CD4-positive, alpha-beta T cell (primary cell): Measurements from ENCODE around the gene TUBA3C. TPM values are rescaled to one million over a fixed set of nuclear protein-coding genes. Genes with fewer than 3 reads are reported as not detected.

Source experiments
- ATAC-seq: fragments of 200-7000 bp; cut with Tn5 transposase; one replicate; pipeline ENCODE4 v1.10.0; 2022; ENCODE audit warnings: mild to moderate bottlenecking; ENCODE audit not compliant: poor library complexity
- CTCF ChIA-PET: fragments of 350-600 bp; sonication (Branson Sonifier 250); formaldehyde crosslinking; loops from one replicate; lab custom pipeline; 2021; ENCODE audit warnings: antibody characterized with exemption, inconsistent platforms; lab: Charles Lee
- POLR2A ChIA-PET: fragments of 350-600 bp; sonication (Branson Sonifier 250); formaldehyde crosslinking; loops from one replicate; lab custom pipeline; 2021; ENCODE audit warnings: antibody characterized with exemption, inconsistent platforms; lab: Charles Lee
- DNase-seq, 14 experiments: peaks; one replicate each; pipeline ENCODE4 v3.0.0-alpha.2; 2013 to 2020; ENCODE audit warnings: mixed read lengths in 2 of 14
- H3K27ac ChIP-seq, 2 donors: one replicate each; pipeline versions ENCODE4 v1.5.1 to v1.7.0; 2013; ENCODE audit warnings: low read length in 2 of 2, low read depth in 1 of 2, mild to moderate bottlenecking in 1 of 2
- H3K27me3 ChIP-seq, 2 experiments: 1 replicate in 1 of 2; 2 replicates in 1 of 2; pipeline versions ENCODE4 v1.6.1 to v1.7.0; 2013; ENCODE audit warnings: low read length in 2 of 2, control low read depth in 1 of 2, mild to moderate bottlenecking in 1 of 2, moderate library complexity in 1 of 2; ENCODE audit not compliant: insufficient read depth in 2 of 2, control insufficient read depth in 1 of 2
- H3K36me3 ChIP-seq: one replicate; pipeline ENCODE4 v1.6.1; 2013; ENCODE audit warnings: low read length, control low read depth; ENCODE audit not compliant: insufficient read depth
- H3K4me1 ChIP-seq: one replicate; pipeline ENCODE4 v1.6.1; 2013; ENCODE audit warnings: low read length, control low read depth; ENCODE audit not compliant: insufficient read depth
- H3K4me3 ChIP-seq: one replicate; pipeline ENCODE4 v1.5.1; 2013; ENCODE audit warnings: mild to moderate bottlenecking, low read length, moderate library complexity
- H3K9me3 ChIP-seq, 2 experiments: 1 replicate in 1 of 2; 2 replicates in 1 of 2; pipeline versions ENCODE4 v1.6.1 to v1.7.0; 2013; ENCODE audit warnings: low read length in 2 of 2, mild to moderate bottlenecking in 2 of 2, control low read depth in 1 of 2, moderate library complexity in 1 of 2; ENCODE audit not compliant: control insufficient read depth in 1 of 2, insufficient read depth in 1 of 2
- H3K27ac Mint-ChIP-seq: one replicate; pipeline ENCODE4 v1.8.0; 2020; ENCODE audit warnings: mixed read lengths
- H3K27me3 Mint-ChIP-seq: one replicate; pipeline ENCODE4 v1.8.0; 2021; ENCODE audit warnings: mixed read lengths
- H3K36me3 Mint-ChIP-seq: one replicate; pipeline ENCODE4 v1.8.0; 2021; ENCODE audit warnings: low read depth, mixed read lengths
- H3K4me1 Mint-ChIP-seq: one replicate; pipeline ENCODE4 v1.8.0; 2021; ENCODE audit warnings: low read depth, mixed read lengths
- H3K4me3 Mint-ChIP-seq: one replicate; pipeline ENCODE4 v1.8.0; 2020; ENCODE audit warnings: mild to moderate bottlenecking, mixed read lengths
- H3K9me3 Mint-ChIP-seq: one replicate; pipeline ENCODE4 v1.8.0; 2020; ENCODE audit warnings: mixed read lengths
- CTCF ChIP-seq: fragments of 200-600 bp; IDR thresholded peaks from one replicate; pipeline ENCODE4 v1.8.0; 2022; ENCODE audit warnings: antibody characterized with exemption, mild to moderate bottlenecking
- intact Hi-C, 2 experiments: fragments of 100-400 bp; cut with DNase I in 1 of 2; cut with micrococcal nuclease in 1 of 2; formaldehyde crosslinking; loops; one replicate each; pipeline versions ENCODE4 v1.15.1 to v1.9.0; 2023 to 2025; cut with DNase I, micrococcal nuclease
- total RNA-seq, 174 experiments: library from RNA in 2 of 174; stranded (reverse) in 2 of 174; gene quantifications; one replicate each; pipeline ENCODE4 v1.2.3 and lab custom pipeline; 2021 to 2026

TUBA3C gene
- total RNA-seq, 2 experiments from 2014 or later, result not detected

- Mint-ChIP-seq H3K27me3 (peaks cover 5% of the 10 kb centered on the region), H3K36me3 (no peaks in the 10 kb centered on the region), H3K9me3 (peaks cover 3% of the 10 kb centered on the region), H3K27ac (no peak overlapping the region), H3K4me3 (no peak overlapping the region), H3K4me1 (no peaks in the 10 kb centered on the region)
- H3K4me1 ChIP-seq, result no peaks in the 10 kb centered on the region
- no peak overlapping the region for H3K27ac ChIP-seq
- ATAC-seq (no peak), DNase-seq (no peak)
- intact Hi-C loops, result no loop called here
- H3K9me3 ChIP-seq, result peaks cover 0 to 33% of the 10 kb centered on the region in 2 experiments
- ChIA-PET CTCF (no interaction called here), POLR2A (no interaction called here)
- no peaks in the 10 kb centered on the region for H3K36me3 ChIP-seq
- H3K4me3 ChIP-seq, result no peak overlapping the region
- no peak for TF ChIP-seq CTCF
- H3K27me3 ChIP-seq, result no peaks in the 10 kb centered on the region
Observed at GRCh38 chr13:19183676-19184075, 2.1 kb upstream of the TUBA3C start.

- peaks cover 0 to 34% of the 10 kb centered on the region in 2 experiments for H3K9me3 ChIP-seq
- Mint-ChIP-seq H3K4me3 (no peak overlapping the region), H3K36me3 (no peaks in the 10 kb centered on the region), H3K27me3 (peaks cover 5% of the 10 kb centered on the region), H3K9me3 (no peaks in the 10 kb centered on the region), H3K27ac (no peak overlapping the region), H3K4me1 (no peaks in the 10 kb centered on the region)
- DNase-seq (no peak), ATAC-seq (no peak)
- no peak for TF ChIP-seq CTCF
- ChIA-PET CTCF (no interaction called here), POLR2A (no interaction called here)
- H3K36me3 ChIP-seq, result no peaks in the 10 kb centered on the region
- intact Hi-C loops, result no loop called here
- no peaks in the 10 kb centered on the region for H3K4me1 ChIP-seq
- no peak overlapping the region for H3K4me3 ChIP-seq
- no peak overlapping the region for H3K27ac ChIP-seq
- no peaks in the 10 kb centered on the region for H3K27me3 ChIP-seq
Observed at GRCh38 chr13:19182536-19182935, 912 bp upstream of the TUBA3C start.

GRCh38 chr13:19181021-19181620 is 503 bp downstream of the TUBA3C start:
- Mint-ChIP-seq H3K4me3 (no peak overlapping the region), H3K36me3 (no peaks in the 10 kb centered on the region), H3K27ac (no peak overlapping the region), H3K4me1 (no peaks in the 10 kb centered on the region), H3K9me3 (no peaks in the 10 kb centered on the region), H3K27me3 (peaks cover 5% of the 10 kb centered on the region)
- no peak for TF ChIP-seq CTCF
- Histone ChIP-seq H3K9me3 (peaks cover 0 to 34% of the 10 kb centered on the region in 2 experiments), H3K27ac (no peak overlapping the region), H3K27me3 (no peaks in the 10 kb centered on the region), H3K4me1 (no peaks in the 10 kb centered on the region), H3K4me3 (no peak overlapping the region), H3K36me3 (no peaks in the 10 kb centered on the region)
- DNase-seq (no peak), ATAC-seq (no peak)
- intact Hi-C loops, result no loop called here
- ChIA-PET CTCF (no interaction called here), POLR2A (no interaction called here)
